Smooth muscle cell (in vitro differentiated cells): ENCODE data around the gene KDF1. TPM values are rescaled to one million over a fixed set of nuclear protein-coding genes. Genes with fewer than 3 reads are reported as not detected.

Source experiments
- DNase-seq: peaks from one replicate; lab custom pipeline; 2025; ENCODE audit not compliant: unreplicated experiment; lab: John Stamatoyannopoulos, UW
- H2AFZ ChIP-seq: fragments of 200-600 bp; sonication (generic); 2 replicates; pipeline ENCODE4 v1.6.0; 2016; ENCODE audit warnings: antibody characterized with exemption, low read depth, mild to moderate bottlenecking
- H3F3A ChIP-seq: fragments of 200-600 bp; sonication (generic); 2 replicates; pipeline ENCODE4 v1.6.0; 2017; ENCODE audit warnings: antibody characterized with exemption, low read depth
- H3K27ac ChIP-seq: fragments of 200-600 bp; sonication (generic); 2 replicates; pipeline ENCODE4 v1.5.1; 2016; ENCODE audit warnings: low read depth, mild to moderate bottlenecking
- H3K27me3 ChIP-seq: fragments of 200-600 bp; sonication (generic); 2 replicates; pipeline ENCODE4 v1.6.1; 2016; ENCODE audit warnings: low read depth, mild to moderate bottlenecking
- H3K36me3 ChIP-seq: fragments of 200-600 bp; sonication (generic); 2 replicates; pipeline ENCODE4 v1.5.1; 2016; ENCODE audit warnings: low read depth
- H3K4me1 ChIP-seq: fragments of 200-600 bp; sonication (generic); 2 replicates; pipeline ENCODE4 v1.5.1; 2016; ENCODE audit warnings: low read depth
- H3K4me2 ChIP-seq: fragments of 200-600 bp; sonication (generic); 2 replicates; pipeline ENCODE4 v1.6.0; 2016; ENCODE audit warnings: mild to moderate bottlenecking
- H3K4me3 ChIP-seq: fragments of 200-600 bp; sonication (generic); 2 replicates; pipeline ENCODE4 v1.5.1; 2016; ENCODE audit warnings: mild to moderate bottlenecking
- H3K79me2 ChIP-seq: fragments of 200-600 bp; sonication (generic); 2 replicates; pipeline ENCODE4 v1.6.0; 2016; ENCODE audit warnings: low read depth, mild to moderate bottlenecking
- H3K9ac ChIP-seq: fragments of 200-600 bp; sonication (generic); 2 replicates; pipeline ENCODE4 v1.6.0; 2016; ENCODE audit warnings: low read depth
- H3K9me3 ChIP-seq: fragments of 200-600 bp; sonication (generic); replicated peaks from 2 replicates; pipeline ENCODE4 v1.5.1; 2016; ENCODE audit warnings: low read depth
- H4K20me1 ChIP-seq: fragments of 200-600 bp; sonication (generic); 2 replicates; pipeline ENCODE4 v1.6.0; 2016; ENCODE audit warnings: low read depth
- CTCF ChIP-seq: fragments of 200-600 bp; sonication (generic); IDR thresholded peaks from 2 replicates; pipeline ENCODE4 v1.5.1; 2017; ENCODE audit warnings: borderline replicate concordance, mild to moderate bottlenecking, antibody characterized with exemption; ENCODE audit not compliant: insufficient read depth, poor library complexity, severe bottlenecking
- WGBS: methylation state at CpG from one replicate; pipeline ENCODE4 v1.1.7; 2016; ENCODE audit warnings: low lambda C conversion rate; 5-methylcytosine and 5-hydroxymethylcytosine counted together
- polyA plus RNA-seq: library from polyadenylated mRNA; unstranded; fragments of >200 nt; fragmentation: Nextera tagmentation; extraction: Ambion mirVana; gene quantifications from 2 replicates; pipeline ENCODE4 v1.2.1, GENCODE V29; 2016
- total RNA-seq: library from RNA; depleted of rRNA; stranded (reverse); fragments of >200 nt; gene quantifications from 2 replicates; pipeline ENCODE4 v1.2.3, GENCODE V29; 2014

KDF1 gene
- total and polyA plus RNA-seq, 2 experiments from 2014 or later, result 0.96 to 2.7 TPM

DNA sequence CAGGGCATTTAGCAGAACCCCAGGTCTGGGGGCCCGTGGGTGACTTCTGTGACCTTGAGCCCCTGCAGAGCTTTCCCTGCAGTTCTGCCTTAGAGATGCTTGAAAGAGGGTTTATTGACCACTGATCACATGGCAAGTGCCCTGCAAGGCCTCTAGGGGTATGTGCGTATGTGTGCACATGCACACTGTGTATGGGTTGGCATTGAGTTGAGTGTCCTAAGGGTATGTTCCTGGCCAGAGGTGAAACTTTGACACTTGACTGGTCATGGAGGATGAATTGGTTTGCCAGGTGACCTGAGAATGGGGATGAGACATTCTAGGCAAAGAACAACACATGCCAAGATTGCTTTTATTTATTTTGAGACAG lies 21.6 kb downstream of the KDF1 start:
- peaks cover 5% of the 10 kb centered on the region for H3K36me3 ChIP-seq
- H3K27me3 ChIP-seq, result no peaks in the 10 kb centered on the region
- DNase-seq, result no peak
- TF ChIP-seq CTCF, result no peak
- H3K27ac ChIP-seq, result no peak overlapping the region
- H3K9me3 ChIP-seq, result no peaks in the 10 kb centered on the region
- H3K4me1 ChIP-seq, result no peaks in the 10 kb centered on the region
- no peak overlapping the region for H3K4me3 ChIP-seq
- no peak overlapping the region for H3K9ac ChIP-seq
- peaks cover 26% of the 10 kb centered on the region for H3K79me2 ChIP-seq
- 96% methylated on average over 2 of the region's 2 CpGs for WGBS
- H3F3A ChIP-seq, result no peaks in the 10 kb centered on the region
- H2AFZ ChIP-seq, result no peak overlapping the region
- H3K4me2 ChIP-seq, result no peak overlapping the region
- peaks cover 32% of the 10 kb centered on the region for H4K20me1 ChIP-seq

DNA sequence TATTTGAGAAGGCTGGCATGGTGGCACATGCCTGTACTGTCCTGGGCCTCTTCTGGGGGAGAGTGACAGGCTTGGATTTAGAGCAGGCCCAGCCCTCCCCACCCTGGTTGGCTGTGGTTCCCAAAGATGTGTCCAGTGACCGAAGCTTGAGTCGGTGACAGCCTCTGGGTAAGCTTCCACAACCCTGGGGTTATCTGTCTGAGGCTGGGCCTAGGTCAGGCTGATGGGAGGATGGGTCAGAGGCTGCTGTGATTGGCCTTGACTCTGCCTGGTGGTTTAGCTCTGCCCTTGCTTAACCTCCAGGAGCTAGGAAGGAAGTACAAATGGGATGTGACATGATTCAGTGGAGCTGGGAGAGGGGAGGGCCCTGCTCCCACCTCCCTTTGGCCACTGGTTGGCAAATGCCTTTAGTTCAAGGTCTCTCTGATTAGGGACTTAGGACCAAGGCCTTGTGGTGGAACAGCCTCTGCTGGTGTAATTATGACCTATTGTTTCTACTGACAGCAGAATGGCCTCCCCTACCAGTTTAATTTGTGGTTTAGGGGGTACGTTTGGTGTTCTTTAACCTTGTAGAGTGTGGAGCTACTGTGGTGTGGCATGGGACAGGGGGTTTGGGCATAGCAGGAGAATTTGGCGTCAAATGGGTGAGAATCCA lies 22.1 kb downstream of the KDF1 start:
- no peak overlapping the region for H3K4me3 ChIP-seq
- H3K9ac ChIP-seq, result no peak overlapping the region
- TF ChIP-seq CTCF, result no peak
- no peak overlapping the region for H3K4me2 ChIP-seq
- H3K79me2 ChIP-seq, result peaks cover 26% of the 10 kb centered on the region
- H3K9me3 ChIP-seq, result no peaks in the 10 kb centered on the region
- no peaks in the 10 kb centered on the region for H3K36me3 ChIP-seq
- WGBS, result 86% methylated on average over 4 of the region's 4 CpGs
- peaks cover 32% of the 10 kb centered on the region for H4K20me1 ChIP-seq
- H2AFZ ChIP-seq, result no peak overlapping the region
- no peak for DNase-seq
- H3K27me3 ChIP-seq, result no peaks in the 10 kb centered on the region
- H3K4me1 ChIP-seq, result no peaks in the 10 kb centered on the region
- no peak overlapping the region for H3K27ac ChIP-seq
- no peaks in the 10 kb centered on the region for H3F3A ChIP-seq

- Histone ChIP-seq H3K4me2 (no peak overlapping the region), H3K27me3 (no peaks in the 10 kb centered on the region), H3K4me3 (no peak overlapping the region), H4K20me1 (peaks cover 36% of the 10 kb centered on the region), H3K9ac (no peak overlapping the region), H3K36me3 (no peaks in the 10 kb centered on the region), H3K79me2 (peaks cover 26% of the 10 kb centered on the region), H3K4me1 (no peaks in the 10 kb centered on the region), H3K9me3 (no peaks in the 10 kb centered on the region), H3F3A (no peaks in the 10 kb centered on the region), H2AFZ (no peak overlapping the region), H3K27ac (no peak overlapping the region)
- 96% methylated on average over 6 of the region's 6 CpGs for WGBS
- TF ChIP-seq CTCF, result no peak
- no peak for DNase-seq
Measured at GRCh38 chr1:26936823-26937222, 23.4 kb downstream of the KDF1 start.

GRCh38 chr1:26932531-26932930 lies 27.7 kb downstream of the KDF1 start:
- Histone ChIP-seq H3K36me3 (peaks cover 10% of the 10 kb centered on the region), H3K4me2 (no peak overlapping the region), H3F3A (no peaks in the 10 kb centered on the region), H3K27me3 (no peaks in the 10 kb centered on the region), H3K79me2 (peaks cover 29% of the 10 kb centered on the region), H4K20me1 (peaks cover 18% of the 10 kb centered on the region), H3K9me3 (no peaks in the 10 kb centered on the region), H3K4me3 (no peak overlapping the region), H3K4me1 (no peaks in the 10 kb centered on the region), H2AFZ (no peak overlapping the region), H3K9ac (no peak overlapping the region), H3K27ac (no peak overlapping the region)
- DNase-seq, result no peak
- WGBS, result 97% methylated on average over 3 of the region's 3 CpGs
- no peak for TF ChIP-seq CTCF
